Neural cell (in vitro differentiated cells): ENCODE data around the gene APC. TPM values are rescaled to one million over a fixed set of nuclear protein-coding genes. Genes with fewer than 3 reads are reported as not detected.

Experiments used
- H2AFZ ChIP-seq: fragments of 200-600, 300-800 bp; sonication (generic), shearing (Covaris generic); 2 replicates; pipeline ENCODE4 v1.6.0; 2014; ENCODE audit warnings: low read depth, mild to moderate bottlenecking, antibody characterized with exemption, low read length, moderate library complexity
- H3F3A ChIP-seq: fragments of 200-600 bp; shearing (Covaris generic); 2 replicates; pipeline ENCODE4 v1.6.1; 2016; ENCODE audit warnings: mild to moderate bottlenecking, moderate library complexity, mixed read lengths, antibody characterized with exemption, low read length; ENCODE audit not compliant: insufficient read depth, poor library complexity, severe bottlenecking
- H3K27ac ChIP-seq: fragments of 200-600, 300-800 bp; sonication (generic), shearing (Covaris generic); 2 replicates; pipeline ENCODE4 v1.5.1; 2014; ENCODE audit warnings: mild to moderate bottlenecking, low read length, moderate library complexity
- H3K27me3 ChIP-seq: fragments of 300-800, 200-600 bp; sonication (generic), shearing (Covaris generic); 2 replicates; pipeline ENCODE4 v1.6.0; 2014; ENCODE audit warnings: mild to moderate bottlenecking, low read depth, low read length, moderate library complexity; ENCODE audit not compliant: insufficient read depth
- H3K36me3 ChIP-seq: fragments of 300-800, 200-600 bp; sonication (generic), shearing (Covaris generic); 2 replicates; pipeline ENCODE4 v1.5.1; 2014; ENCODE audit warnings: mild to moderate bottlenecking, antibody characterized with exemption, low read length, moderate library complexity; ENCODE audit not compliant: insufficient read depth
- H3K4me2 ChIP-seq: fragments of 300-800, 200-600 bp; sonication (generic), shearing (Covaris generic); 2 replicates; pipeline ENCODE4 v1.6.0; 2014; ENCODE audit warnings: mild to moderate bottlenecking, low read length
- H3K4me3 ChIP-seq: fragments of 300-800, 200-600 bp; sonication (generic), shearing (Covaris generic); 2 replicates; pipeline ENCODE4 v1.5.1; 2014; ENCODE audit warnings: mild to moderate bottlenecking, low read length, moderate library complexity
- H3K79me2 ChIP-seq: fragments of 200-600 bp; shearing (Covaris generic); replicated peaks from 2 replicates; pipeline ENCODE4 v1.6.0; 2014; ENCODE audit warnings: mild to moderate bottlenecking, low read length, moderate library complexity; ENCODE audit not compliant: insufficient read depth
- H3K9ac ChIP-seq: fragments of 300-800, 200-600 bp; sonication (generic), shearing (Covaris generic); 2 replicates; pipeline ENCODE4 v1.6.1; 2016; ENCODE audit warnings: mild to moderate bottlenecking, low read length, mixed read lengths
- H3K9me2 ChIP-seq: fragments of 200-600 bp; shearing (Covaris generic); 2 replicates; pipeline ENCODE4 v1.6.1; 2016; ENCODE audit warnings: mild to moderate bottlenecking, low read length, mixed read lengths; ENCODE audit not compliant: insufficient read depth
- H3K9me3 ChIP-seq: fragments of 200-600, 300-800 bp; sonication (generic), shearing (Covaris generic); 2 replicates; pipeline ENCODE4 v1.6.1; 2016; ENCODE audit warnings: mild to moderate bottlenecking, mixed run types, low read length, moderate library complexity, mixed read lengths
- H4K20me1 ChIP-seq: fragments of 200-600 bp; shearing (Covaris generic); 2 replicates; pipeline ENCODE4 v1.6.1; 2016; ENCODE audit warnings: mild to moderate bottlenecking, mixed run types; ENCODE audit not compliant: insufficient read depth
- EP300 ChIP-seq: fragments of 450-650 bp; conservative IDR thresholded peaks from 2 replicates; pipeline ENCODE4 v1.6.1; 2014; ENCODE audit warnings: antibody characterized with exemption, mild to moderate bottlenecking, moderate library complexity; ENCODE audit not compliant: poor library complexity, severe bottlenecking
- EZH2 ChIP-seq: fragments of 200-600, 300-800 bp; shearing (Covaris generic), sonication (generic); IDR thresholded peaks from 2 replicates; pipeline ENCODE4 v1.6.1; 2014; ENCODE audit warnings: antibody characterized with exemption, low read length, borderline replicate concordance, mild to moderate bottlenecking; ENCODE audit not compliant: insufficient read depth, poor library complexity, severe bottlenecking
- MXI1 ChIP-seq: fragments of 450-650 bp; conservative IDR thresholded peaks from 2 replicates; pipeline ENCODE4 v1.6.1; 2014; ENCODE audit warnings: antibody characterized with exemption, mild to moderate bottlenecking; ENCODE audit not compliant: poor library complexity, severe bottlenecking
- POLR2AphosphoS5 ChIP-seq: IDR thresholded peaks from 2 replicates; pipeline ENCODE4 v1.6.1; 2012
- RAD21 ChIP-seq: fragments of 450-650 bp; conservative IDR thresholded peaks from 2 replicates; pipeline ENCODE4 v1.6.1; 2014; ENCODE audit warnings: antibody characterized with exemption, mild to moderate bottlenecking, moderate library complexity
- SMC3 ChIP-seq: fragments of 450-650 bp; conservative IDR thresholded peaks from 2 replicates; pipeline ENCODE4 v1.6.1; 2014; ENCODE audit warnings: antibody characterized with exemption, mild to moderate bottlenecking, moderate library complexity; ENCODE audit not compliant: poor library complexity
- TAF1 ChIP-seq: IDR thresholded peaks from 2 replicates; pipeline ENCODE4 v1.6.1; 2012; ENCODE audit warnings: low read depth
- polyA plus RNA-seq: library from polyadenylated mRNA; depleted of rRNA; stranded (reverse); fragments of >200 nt; gene quantifications from 2 replicates; pipeline ENCODE4 v1.2.3, GENCODE V29; 2014
- TF ChIP-seq, protein P1 (sequence below): fragments of 450-650 bp; IDR thresholded peaks from 2 replicates; pipeline ENCODE4 v1.5.1; 2014; ENCODE audit warnings: antibody characterized with exemption, mild to moderate bottlenecking, moderate library complexity; ENCODE audit not compliant: poor library complexity, severe bottlenecking
- TF ChIP-seq, protein P2 (sequence below): IDR thresholded peaks from 2 replicates; pipeline ENCODE4 v1.6.1; 2012; ENCODE audit warnings: borderline replicate concordance

Gene APC
- polyA plus RNA-seq, 1 donor from 2014 or later: 40.6 TPM

DNA sequence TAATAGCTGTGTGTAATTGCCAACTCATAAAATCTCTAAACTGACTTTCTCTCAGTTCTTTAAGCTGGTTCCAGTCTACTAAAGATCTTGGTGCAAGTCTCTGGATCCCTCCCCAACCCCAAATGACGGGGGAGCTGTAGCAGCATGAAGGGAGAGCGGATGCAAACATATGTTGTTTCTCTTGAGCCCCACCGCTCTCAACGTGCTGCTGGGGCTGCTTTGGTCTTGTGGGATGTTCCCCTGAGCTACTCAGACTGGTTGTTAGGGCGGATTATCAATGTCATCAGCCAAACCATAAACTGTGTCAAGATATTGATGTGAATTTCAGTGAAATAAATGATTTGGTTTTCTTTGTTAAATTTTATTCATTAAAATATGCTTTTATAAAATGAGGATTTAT is 40.9 kb upstream of the APC start:
- H3K27ac ChIP-seq: no peak overlapping the region
- TF ChIP-seq SMC3 (no peak), EZH2 (no peak)
- H3K79me2 ChIP-seq: no peaks in the 10 kb centered on the region
- no peaks in the 10 kb centered on the region for H4K20me1 ChIP-seq
- no peak overlapping the region for H3K9ac ChIP-seq
- no peaks in the 10 kb centered on the region for H3K9me3 ChIP-seq
- H3K4me3 ChIP-seq: no peak overlapping the region
- no peak overlapping the region for H3K4me2 ChIP-seq
- H3F3A ChIP-seq: no peaks in the 10 kb centered on the region
- no peak overlapping the region for H2AFZ ChIP-seq
- no peaks in the 10 kb centered on the region for H3K27me3 ChIP-seq
- no peaks in the 10 kb centered on the region for H3K9me2 ChIP-seq
- H3K36me3 ChIP-seq: no peaks in the 10 kb centered on the region

GRCh38 chr5:112697322-112697721 is 40.4 kb upstream of the APC start:
- TF ChIP-seq TAF1 (no peak), EZH2 (no peak), SMC3 (no peak), EP300 (no peak), MXI1 (no peak), POLR2AphosphoS5 (no peak), RAD21 (no peak)
- TF ChIP-seq, protein P1, sequence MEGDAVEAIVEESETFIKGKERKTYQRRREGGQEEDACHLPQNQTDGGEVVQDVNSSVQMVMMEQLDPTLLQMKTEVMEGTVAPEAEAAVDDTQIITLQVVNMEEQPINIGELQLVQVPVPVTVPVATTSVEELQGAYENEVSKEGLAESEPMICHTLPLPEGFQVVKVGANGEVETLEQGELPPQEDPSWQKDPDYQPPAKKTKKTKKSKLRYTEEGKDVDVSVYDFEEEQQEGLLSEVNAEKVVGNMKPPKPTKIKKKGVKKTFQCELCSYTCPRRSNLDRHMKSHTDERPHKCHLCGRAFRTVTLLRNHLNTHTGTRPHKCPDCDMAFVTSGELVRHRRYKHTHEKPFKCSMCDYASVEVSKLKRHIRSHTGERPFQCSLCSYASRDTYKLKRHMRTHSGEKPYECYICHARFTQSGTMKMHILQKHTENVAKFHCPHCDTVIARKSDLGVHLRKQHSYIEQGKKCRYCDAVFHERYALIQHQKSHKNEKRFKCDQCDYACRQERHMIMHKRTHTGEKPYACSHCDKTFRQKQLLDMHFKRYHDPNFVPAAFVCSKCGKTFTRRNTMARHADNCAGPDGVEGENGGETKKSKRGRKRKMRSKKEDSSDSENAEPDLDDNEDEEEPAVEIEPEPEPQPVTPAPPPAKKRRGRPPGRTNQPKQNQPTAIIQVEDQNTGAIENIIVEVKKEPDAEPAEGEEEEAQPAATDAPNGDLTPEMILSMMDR: no peak
- TF ChIP-seq, protein P2, sequence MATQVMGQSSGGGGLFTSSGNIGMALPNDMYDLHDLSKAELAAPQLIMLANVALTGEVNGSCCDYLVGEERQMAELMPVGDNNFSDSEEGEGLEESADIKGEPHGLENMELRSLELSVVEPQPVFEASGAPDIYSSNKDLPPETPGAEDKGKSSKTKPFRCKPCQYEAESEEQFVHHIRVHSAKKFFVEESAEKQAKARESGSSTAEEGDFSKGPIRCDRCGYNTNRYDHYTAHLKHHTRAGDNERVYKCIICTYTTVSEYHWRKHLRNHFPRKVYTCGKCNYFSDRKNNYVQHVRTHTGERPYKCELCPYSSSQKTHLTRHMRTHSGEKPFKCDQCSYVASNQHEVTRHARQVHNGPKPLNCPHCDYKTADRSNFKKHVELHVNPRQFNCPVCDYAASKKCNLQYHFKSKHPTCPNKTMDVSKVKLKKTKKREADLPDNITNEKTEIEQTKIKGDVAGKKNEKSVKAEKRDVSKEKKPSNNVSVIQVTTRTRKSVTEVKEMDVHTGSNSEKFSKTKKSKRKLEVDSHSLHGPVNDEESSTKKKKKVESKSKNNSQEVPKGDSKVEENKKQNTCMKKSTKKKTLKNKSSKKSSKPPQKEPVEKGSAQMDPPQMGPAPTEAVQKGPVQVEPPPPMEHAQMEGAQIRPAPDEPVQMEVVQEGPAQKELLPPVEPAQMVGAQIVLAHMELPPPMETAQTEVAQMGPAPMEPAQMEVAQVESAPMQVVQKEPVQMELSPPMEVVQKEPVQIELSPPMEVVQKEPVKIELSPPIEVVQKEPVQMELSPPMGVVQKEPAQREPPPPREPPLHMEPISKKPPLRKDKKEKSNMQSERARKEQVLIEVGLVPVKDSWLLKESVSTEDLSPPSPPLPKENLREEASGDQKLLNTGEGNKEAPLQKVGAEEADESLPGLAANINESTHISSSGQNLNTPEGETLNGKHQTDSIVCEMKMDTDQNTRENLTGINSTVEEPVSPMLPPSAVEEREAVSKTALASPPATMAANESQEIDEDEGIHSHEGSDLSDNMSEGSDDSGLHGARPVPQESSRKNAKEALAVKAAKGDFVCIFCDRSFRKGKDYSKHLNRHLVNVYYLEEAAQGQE: no peak
- Histone ChIP-seq H2AFZ (no peak overlapping the region), H4K20me1 (no peaks in the 10 kb centered on the region), H3K27ac (no peak overlapping the region), H3K79me2 (no peaks in the 10 kb centered on the region), H3K9me2 (no peaks in the 10 kb centered on the region), H3K9me3 (no peaks in the 10 kb centered on the region), H3K27me3 (no peaks in the 10 kb centered on the region), H3K36me3 (no peaks in the 10 kb centered on the region), H3K9ac (no peak overlapping the region), H3K4me3 (no peak overlapping the region), H3K4me2 (no peak overlapping the region), H3F3A (no peaks in the 10 kb centered on the region)

- Histone ChIP-seq H3K9me3 (no peaks in the 10 kb centered on the region), H3K79me2 (no peaks in the 10 kb centered on the region), H3K27ac (no peak overlapping the region), H3K36me3 (no peaks in the 10 kb centered on the region), H4K20me1 (no peaks in the 10 kb centered on the region), H3K4me3 (no peak overlapping the region), H3K4me2 (no peak overlapping the region), H3K9ac (no peak overlapping the region), H3F3A (no peaks in the 10 kb centered on the region), H3K27me3 (no peaks in the 10 kb centered on the region), H3K9me2 (no peaks in the 10 kb centered on the region), H2AFZ (no peak overlapping the region)
- TF ChIP-seq RAD21: no peak
- TF ChIP-seq, protein P1: no peak
- TF ChIP-seq POLR2AphosphoS5: no peak
- no peak for TF ChIP-seq SMC3
- TF ChIP-seq MXI1: no peak
- TF ChIP-seq, protein P2: no peak
- no peak for TF ChIP-seq EP300
- TF ChIP-seq TAF1: no peak
- TF ChIP-seq EZH2: no peak
These were observed 39.9 kb upstream of the APC start for GRCh38 chr5:112697833-112698232.
